NCI-H187 (cell line): ENCODE measurements around the gene UBLCP1.
A peak's percentile ranks its signal among the peaks of the same experiment; 100 is the strongest.
"Not testable (repeated sequence)": the region's sequence is repeated elsewhere in the genome, so short reads cannot be mapped to it uniquely, and the experiment has no call there.

ENCODE experiments used
- DNase-seq, 2 experiments: peaks; one replicate each; lab custom pipeline; 2025; lab: John Stamatoyannopoulos, UW

The UBLCP1 gene

GRCh38 chr5:159262859-159263568, at the start of gene UBLCP1:
UBLCP1 (plus strand) TSS chr5:159263290; CDS start chr5:159268916, 5,626 bp downstream.
- peak; percentile 53 to 77 for DNase-seq

- no peak for DNase-seq
Measured at GRCh38 chr5:159214486-159215271, 48.4 kb upstream of the UBLCP1 start.

GRCh38 chr5:159215886-159216285, 47.2 kb upstream of the UBLCP1 start:
- DNase-seq = no peak

GRCh38 chr5:159216454-159216853, 46.6 kb upstream of the UBLCP1 start:
- no peak for DNase-seq

- DNase-seq = no peak
Measured at GRCh38 chr5:159217236-159217635, 45.9 kb upstream of the UBLCP1 start.

GRCh38 chr5:159218595-159219023, 44.5 kb upstream of the UBLCP1 start:
- DNase-seq = no peak

- no peak for DNase-seq
Measured at GRCh38 chr5:159220206-159220605, 42.9 kb upstream of the UBLCP1 start.

GRCh38 chr5:159223469-159223868, 39.6 kb upstream of the UBLCP1 start:
- no peak for DNase-seq

GRCh38 chr5:159224471-159224870, 38.6 kb upstream of the UBLCP1 start:
- DNase-seq = no peak

GRCh38 chr5:159226451-159226850, 36.6 kb upstream of the UBLCP1 start:
- no peak for DNase-seq

GRCh38 chr5:159227452-159227851, 35.6 kb upstream of the UBLCP1 start:
- DNase-seq = no peak

GRCh38 chr5:159228097-159228496, 35.0 kb upstream of the UBLCP1 start:
- not testable (repeated sequence) for DNase-seq

GRCh38 chr5:159230657-159231056, 32.4 kb upstream of the UBLCP1 start:
- DNase-seq = no peak

GRCh38 chr5:159231167-159231566, 31.9 kb upstream of the UBLCP1 start:
- DNase-seq = no peak

- DNase-seq = not testable (repeated sequence)
Measured at GRCh38 chr5:159235871-159236520, 27.1 kb upstream of the UBLCP1 start.

- no peak for DNase-seq
Measured at GRCh38 chr5:159240301-159240870, 22.7 kb upstream of the UBLCP1 start.

- DNase-seq = no peak
Measured at GRCh38 chr5:159241946-159242552, 21.0 kb upstream of the UBLCP1 start.

GRCh38 chr5:159242656-159243055, 20.4 kb upstream of the UBLCP1 start:
- no peak for DNase-seq

- no peak for DNase-seq
Measured at GRCh38 chr5:159243385-159243784, 19.7 kb upstream of the UBLCP1 start.

- no peak for DNase-seq
Measured at GRCh38 chr5:159244163-159244562, 18.9 kb upstream of the UBLCP1 start.

GRCh38 chr5:159244890-159245289, 18.2 kb upstream of the UBLCP1 start:
- DNase-seq = no peak

GRCh38 chr5:159249158-159249557, 13.9 kb upstream of the UBLCP1 start:
- no peak for DNase-seq
